ENCODE results near the gene NTHL1.
"Not testable (repeated sequence)": the region's sequence is repeated elsewhere in the genome, so short reads cannot be mapped to it uniquely, and the experiment has no call there.

Gene NTHL1

GRCh38 chr16:2040041-2040786 lies 7.4 kb downstream of the NTHL1 start:
- DNase-seq = no peak

DNA sequence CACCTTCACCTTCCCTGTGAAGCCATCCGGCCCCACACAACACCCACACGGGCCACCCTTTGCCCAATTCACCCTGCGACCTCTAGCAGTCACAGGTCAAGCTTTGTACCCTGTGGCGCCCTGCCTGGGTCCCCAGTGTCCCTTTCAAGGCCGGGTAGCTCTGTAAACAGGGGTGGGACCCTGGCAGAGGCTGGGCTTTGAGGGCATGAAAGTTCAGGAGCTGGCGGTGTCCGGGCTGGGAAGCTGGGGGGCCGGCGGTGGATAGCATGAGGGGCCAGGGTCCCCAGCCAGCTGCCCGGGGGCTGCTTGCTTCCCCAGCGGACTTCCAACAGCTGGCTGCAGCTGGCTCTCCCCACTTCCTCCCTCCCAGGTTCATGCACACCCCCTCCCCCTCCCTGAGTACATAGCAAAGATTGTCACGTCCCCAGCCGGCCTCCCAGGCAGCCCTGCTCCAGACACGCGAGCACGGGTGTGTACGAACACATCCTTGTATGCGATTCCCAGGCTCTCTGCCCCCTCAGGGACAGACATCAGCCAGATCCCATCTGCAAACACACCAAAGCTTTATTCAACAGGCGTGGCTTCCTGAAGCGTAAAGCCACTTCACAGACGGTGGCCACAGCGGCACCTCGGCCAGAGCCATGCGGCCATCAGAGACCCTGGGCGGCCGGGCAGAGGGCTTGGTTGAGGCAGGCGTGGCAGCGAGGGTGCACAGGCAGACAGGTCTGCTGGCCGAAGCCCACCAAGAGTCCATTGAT lies 8.2 kb downstream of the NTHL1 start:
- DNase-seq = no peak

GRCh38 chr16:2038382-2039231 lies 9.0 kb downstream of the NTHL1 start:
- DNase-seq = no peak

- no peak for DNase-seq
Observed at GRCh38 chr16:2037647-2038381, 9.8 kb downstream of the NTHL1 start.

GRCh38 chr16:2037115-2037514 lies 10.5 kb downstream of the NTHL1 start:
- no peak for DNase-seq

DNA sequence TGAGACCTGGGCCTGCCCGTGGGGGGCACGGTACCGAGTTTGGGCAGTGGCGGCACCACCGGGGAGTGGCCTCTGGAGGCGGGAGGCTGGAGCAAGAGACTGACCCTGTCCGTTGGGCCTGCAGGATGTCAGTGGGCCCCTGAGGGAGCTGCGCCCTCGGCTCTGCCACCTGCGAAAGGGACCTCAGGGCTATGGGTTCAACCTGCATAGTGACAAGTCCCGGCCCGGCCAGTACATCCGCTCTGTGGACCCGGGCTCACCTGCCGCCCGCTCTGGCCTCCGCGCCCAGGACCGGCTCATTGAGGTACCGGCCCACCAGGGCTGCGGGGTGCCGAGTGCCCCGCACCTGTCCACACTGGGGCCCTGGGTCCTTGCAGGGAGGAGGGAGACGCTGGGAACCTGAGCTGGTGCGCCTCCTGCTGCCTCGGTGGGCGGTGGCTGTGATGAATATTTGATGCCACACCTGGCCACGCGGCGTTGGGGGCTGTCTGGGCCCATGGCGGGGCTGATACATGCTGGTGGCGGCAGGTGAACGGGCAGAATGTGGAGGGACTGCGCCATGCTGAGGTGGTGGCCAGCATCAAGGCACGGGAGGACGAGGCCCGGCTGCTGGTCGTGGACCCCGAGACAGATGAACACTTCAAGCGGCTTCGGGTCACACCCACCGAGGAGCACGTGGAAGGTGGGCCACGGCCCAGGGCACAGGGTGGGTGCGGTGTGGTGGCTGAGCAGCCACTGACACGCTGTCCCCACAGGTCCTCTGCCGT lies 11.3 kb downstream of the NTHL1 start:
- no peak for DNase-seq

- DNase-seq = no peak
Observed at GRCh38 chr16:2035431-2036199, 12.0 kb downstream of the NTHL1 start.

DNA sequence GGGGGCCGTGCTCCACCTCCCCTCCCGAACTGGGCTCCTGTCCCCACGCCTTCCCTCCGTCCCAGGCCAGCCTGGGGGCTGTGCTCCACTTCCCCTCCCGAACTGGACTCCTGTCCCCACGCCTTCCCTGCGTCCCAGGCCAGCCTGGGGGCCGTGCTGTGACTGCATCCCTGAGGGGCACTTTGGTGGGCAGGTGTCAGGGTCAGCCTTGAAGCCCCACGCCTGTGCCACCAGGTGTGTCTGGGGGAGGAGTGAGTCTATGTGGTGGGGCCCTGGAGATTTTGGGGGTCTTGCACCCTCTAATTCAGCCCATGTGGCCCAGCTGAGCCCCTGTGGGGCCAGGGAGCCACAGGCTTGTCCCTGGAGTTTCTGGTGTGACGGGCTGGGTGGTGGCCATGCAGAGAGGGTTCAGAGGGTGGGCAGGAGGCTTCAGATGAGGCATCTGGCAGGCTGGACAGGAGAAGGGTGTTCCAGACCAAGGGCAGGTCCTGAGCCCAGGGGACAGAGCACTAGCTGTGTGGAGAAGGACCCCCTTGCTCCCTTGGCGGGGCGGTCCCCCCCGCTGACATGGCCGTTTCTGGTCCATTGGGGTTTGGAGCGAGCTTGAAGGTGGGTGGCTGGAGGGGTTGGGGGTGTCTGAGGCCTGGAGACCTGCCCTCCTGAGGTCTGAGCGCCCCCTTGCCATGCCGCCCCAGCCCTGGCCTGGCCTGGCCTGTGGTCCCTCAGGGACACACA lies 12.8 kb downstream of the NTHL1 start:
- no peak for DNase-seq

DNA sequence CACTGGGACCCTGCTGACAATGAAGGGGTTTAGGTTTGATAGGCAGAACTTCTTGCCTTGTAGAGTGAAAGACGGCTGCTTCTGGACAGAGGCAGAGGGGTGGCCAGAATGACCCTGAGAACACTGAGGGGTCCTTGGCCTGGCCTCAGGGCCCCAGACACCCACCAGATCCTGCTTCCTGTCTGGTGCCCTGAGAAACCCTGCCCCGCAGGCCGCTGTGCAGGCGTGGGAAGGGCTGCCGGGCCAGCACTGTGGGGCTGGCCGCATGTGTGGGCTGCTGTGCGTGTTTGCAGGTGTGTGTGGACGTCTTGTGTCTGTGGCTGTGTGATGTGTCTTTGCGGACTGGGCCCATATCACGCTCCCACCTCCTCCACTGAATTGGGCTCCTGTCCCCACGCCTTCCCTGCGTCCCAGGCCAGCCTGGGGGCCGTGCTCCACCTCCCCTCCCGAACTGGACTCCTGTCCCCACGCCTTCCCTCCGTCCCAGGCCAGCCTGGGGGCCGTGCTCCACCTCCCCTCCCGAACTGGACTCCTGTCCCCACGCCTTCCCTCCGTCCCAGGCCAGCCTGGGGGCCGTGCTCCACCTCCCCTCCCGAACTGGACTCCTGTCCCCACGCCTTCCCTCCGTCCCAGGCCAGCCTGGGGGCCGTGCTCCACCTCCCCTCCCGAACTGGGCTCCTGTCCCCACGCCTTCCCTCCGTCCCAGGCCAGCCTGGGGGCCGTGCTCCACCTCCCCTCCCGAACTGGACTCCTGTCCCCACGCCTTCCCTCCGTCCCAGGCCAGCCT lies 13.5 kb downstream of the NTHL1 start:
- not testable (repeated sequence) for DNase-seq

GRCh38 chr16:2033057-2033908 lies 14.4 kb downstream of the NTHL1 start:
- no peak for DNase-seq

- DNase-seq = no peak
Observed at GRCh38 chr16:2032285-2033056, 15.2 kb downstream of the NTHL1 start.

- no peak for DNase-seq
Observed at GRCh38 chr16:2031081-2031577, 16.5 kb downstream of the NTHL1 start.

DNA sequence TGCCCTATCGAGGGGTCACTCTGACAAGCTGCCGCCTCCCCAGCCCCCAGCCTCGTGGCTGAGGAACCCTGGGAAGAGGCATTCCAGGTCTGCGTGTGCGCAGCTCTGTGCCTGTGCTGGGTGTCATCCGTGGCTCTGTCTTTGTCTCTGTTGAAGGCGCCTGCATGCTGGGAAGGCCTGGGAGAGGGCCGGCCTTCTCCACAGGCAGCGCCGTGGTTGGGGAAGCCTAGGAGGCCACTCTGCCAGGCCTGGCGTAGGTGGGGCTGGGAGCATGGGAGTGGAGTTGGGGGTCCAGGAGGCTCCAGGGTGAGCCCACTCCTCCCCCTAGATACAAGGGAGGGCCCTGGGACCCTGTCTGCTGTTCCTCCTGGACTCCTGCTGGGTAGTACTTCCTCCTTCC lies 17.6 kb downstream of the NTHL1 start:
- DNase-seq = no peak

DNA sequence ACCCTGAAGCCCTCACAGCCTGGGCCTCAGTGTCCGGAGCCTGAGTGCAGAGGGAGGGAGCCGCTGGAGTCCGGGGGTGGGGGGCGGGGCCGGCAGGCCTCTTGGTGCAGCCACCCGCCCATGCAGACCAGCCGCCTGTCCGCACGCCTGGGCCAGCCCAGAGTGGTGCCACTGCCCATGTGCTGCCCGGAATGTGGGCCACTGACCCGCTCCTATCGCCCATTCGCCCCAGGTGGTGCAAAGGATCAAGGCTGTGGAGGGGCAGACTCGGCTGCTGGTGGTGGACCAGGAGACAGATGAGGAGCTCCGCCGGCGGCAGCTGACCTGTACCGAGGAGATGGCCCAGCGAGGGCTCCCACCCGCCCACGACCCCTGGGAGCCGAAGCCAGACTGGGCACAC lies 18.3 kb downstream of the NTHL1 start:
- no peak for DNase-seq

DNA sequence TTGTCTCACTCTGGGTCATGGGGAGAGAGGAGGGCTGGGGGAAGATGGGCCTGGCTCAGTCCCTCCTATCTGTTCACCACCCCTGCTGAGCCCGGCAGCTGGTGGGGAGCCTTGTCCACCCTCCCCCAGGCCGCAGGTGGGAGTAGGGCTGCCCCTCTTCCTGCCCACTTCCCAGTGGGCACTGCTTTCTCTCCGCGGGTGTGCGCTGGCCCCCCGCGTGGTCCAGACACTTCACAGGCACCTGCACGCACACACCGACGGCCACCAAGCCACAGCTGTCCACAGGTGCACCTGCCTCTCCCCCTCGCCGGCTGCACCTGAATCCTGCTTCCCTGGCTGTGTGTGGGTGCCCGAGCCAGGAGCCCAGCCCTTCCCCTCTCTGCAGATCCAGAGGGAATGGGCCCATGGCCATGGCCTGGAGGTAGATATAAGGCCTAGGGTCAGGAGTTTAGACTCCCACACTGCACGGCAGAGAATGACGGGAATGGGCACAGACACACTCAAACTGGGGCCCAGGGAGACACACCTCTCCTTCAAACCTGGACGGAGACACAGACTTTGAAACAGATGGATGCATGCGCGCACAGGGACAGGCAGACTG lies 18.9 kb downstream of the NTHL1 start:
- DNase-seq = no peak

- no peak for DNase-seq
Observed at GRCh38 chr16:2028146-2028545, 19.5 kb downstream of the NTHL1 start.

All from activated CD4-positive, CD25-positive, alpha-beta regulatory T cell treated with anti-CD3 and anti-CD28 coated beads, Interleukin-2, amount 50 U/mL, for 72 hours (primary cell).